Common myeloid progenitor, CD34-positive (primary cell): ENCODE data around the gene RNASET2.
A peak's percentile ranks its signal among the peaks of the same experiment; 100 is the strongest.

Experiments
- CTCF ChIA-PET: fragments of 350-600 bp; sonication (Branson Sonifier 250); formaldehyde crosslinking; loops from one replicate; lab custom pipeline; 2021; ENCODE audit warnings: antibody characterized with exemption; lab: Charles Lee
- POLR2A ChIA-PET: fragments of 350-600 bp; sonication (Branson Sonifier 250); formaldehyde crosslinking; loops from one replicate; lab custom pipeline; 2021; ENCODE audit warnings: antibody characterized with exemption; lab: Charles Lee
- DNase-seq, 3 donors: peaks; one replicate each; pipeline versions ENCODE4 v3.0.0 to v3.0.0-alpha.2; 2013
- H3K27ac ChIP-seq, 2 experiments: 1 replicate in 1 of 2; 2 replicates in 1 of 2; pipeline ENCODE4 v1.7.0; 2013; ENCODE audit warnings: inconsistent platforms in 2 of 2, low read length in 2 of 2, mild to moderate bottlenecking in 2 of 2, low read depth in 1 of 2, moderate library complexity in 1 of 2; ENCODE audit not compliant: severe bottlenecking in 2 of 2, insufficient read depth in 1 of 2, poor library complexity in 1 of 2
- H3K27me3 ChIP-seq, 5 experiments: replicated peaks in 2 of 5; 1 replicate in 3 of 5; 2 replicates in 2 of 5; pipeline versions ENCODE4 v1.6.1 to v1.7.0; 2013; ENCODE audit warnings: low read length in 4 of 5, mild to moderate bottlenecking in 2 of 5, moderate library complexity in 2 of 5, inconsistent platforms in 1 of 5; ENCODE audit not compliant: insufficient read depth in 5 of 5, control insufficient read depth in 4 of 5
- H3K36me3 ChIP-seq, 4 experiments: 1 replicate in 2 of 4; 2 replicates in 2 of 4; pipeline versions ENCODE4 v1.6.1 to v1.7.0; 2013; ENCODE audit warnings: low read length in 3 of 4, control low read depth in 1 of 4, mild to moderate bottlenecking in 1 of 4; ENCODE audit not compliant: control insufficient read depth in 4 of 4, insufficient read depth in 4 of 4
- H3K4me1 ChIP-seq, 4 experiments: 1 replicate in 3 of 4; 2 replicates in 1 of 4; pipeline versions ENCODE4 v1.6.1 to v1.7.1; 2013; ENCODE audit warnings: low read length in 3 of 4, mild to moderate bottlenecking in 3 of 4, control low read depth in 1 of 4, inconsistent platforms in 1 of 4, moderate library complexity in 1 of 4; ENCODE audit not compliant: control insufficient read depth in 4 of 4, insufficient read depth in 4 of 4; ENCODE audit errors: control extremely low read depth in 1 of 4
- H3K4me3 ChIP-seq, 7 experiments: 1 replicate in 4 of 7; 2 replicates in 3 of 7; pipeline versions ENCODE4 v1.5.1 to v1.7.0; 2013; ENCODE audit warnings: mild to moderate bottlenecking in 7 of 7, low read length in 6 of 7, moderate library complexity in 6 of 7, inconsistent platforms in 2 of 7, low read depth in 2 of 7, control low read depth in 1 of 7; ENCODE audit not compliant: insufficient read depth in 4 of 7, control insufficient read depth in 1 of 7; ENCODE audit errors: extremely low read depth in 1 of 7
- H3K9me3 ChIP-seq, 5 experiments: 1 replicate in 4 of 5; 2 replicates in 1 of 5; pipeline versions ENCODE4 v1.6.1 to v1.7.1; 2013; ENCODE audit warnings: low read length in 4 of 5, mild to moderate bottlenecking in 2 of 5, inconsistent platforms in 1 of 5, low read depth in 1 of 5, moderate library complexity in 1 of 5; ENCODE audit not compliant: control insufficient read depth in 4 of 5, insufficient read depth in 2 of 5; ENCODE audit errors: control extremely low read depth in 1 of 5
- WGBS: methylation state at CpG from one replicate; pipeline ENCODE4 v1.1.5; 2013; ENCODE audit not compliant: insufficient coverage; 5-methylcytosine and 5-hydroxymethylcytosine counted together

RNASET2 gene

DNA sequence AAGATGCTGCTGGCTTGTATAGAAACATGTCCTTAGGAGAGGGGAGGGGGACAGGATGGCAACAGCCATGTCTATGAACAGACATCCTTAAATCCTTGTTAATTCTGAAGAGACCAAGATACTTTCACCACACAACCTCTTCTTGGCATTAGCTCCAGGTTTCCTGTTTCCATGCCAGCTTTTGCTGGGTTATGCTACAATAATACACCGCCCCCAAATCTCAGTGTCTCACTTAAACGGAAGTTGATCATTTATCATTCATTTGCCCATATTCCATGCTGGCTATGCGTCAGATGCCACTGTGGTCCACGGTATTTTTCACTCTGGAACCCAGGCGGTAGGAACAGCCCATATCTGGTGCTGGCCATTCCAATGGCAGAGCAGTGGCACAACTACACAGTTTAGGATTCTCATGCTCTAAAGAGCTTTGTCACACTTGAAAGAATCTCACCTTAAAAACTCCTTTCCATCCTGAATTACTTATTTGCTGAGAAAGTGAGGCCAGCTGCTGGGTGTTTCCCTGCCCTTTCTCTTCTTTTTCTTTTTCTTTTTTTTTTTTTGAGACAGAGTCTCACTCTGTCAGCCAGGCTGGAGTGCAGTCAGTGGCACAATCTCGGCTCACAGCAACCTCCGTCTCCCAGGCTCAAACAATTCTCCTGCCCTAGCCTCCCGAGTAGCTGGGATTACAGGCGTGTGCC, 3.7 kb upstream of the RNASET2 start:
- Histone ChIP-seq H3K27ac (no peak overlapping the region), H3K4me3 (no peak overlapping the region), H3K36me3 (no peaks in the 10 kb centered on the region)

GRCh38 chr6:166958926-166959861, 2.8 kb upstream of the RNASET2 start:
- peak; percentile 73 to 92 (median 85) for DNase-seq
- Histone ChIP-seq H3K4me1 (peaks cover 20 to 44% (median 41%) of the 10 kb centered on the region in 4 experiments), H3K36me3 (no peaks in the 10 kb centered on the region), H3K4me3 (peak overlapping the region in 4 of 7 experiments; percentile 3 to 53 (median 41)), H3K27ac (peak overlapping the region; percentile 20 to 65), H3K9me3 (no peaks in the 10 kb centered on the region), H3K27me3 (peaks cover 0 to 25% (median 0%) of the 10 kb centered on the region in 5 experiments)
- ChIA-PET CTCF (interaction anchor here (0.7 to 2.4 kb wide), 8 partner anchors 10 to 183 kb away, joined by 3 to 14 read pairs (median 4); no protein-coding TSS in a partner anchor), POLR2A (interaction anchor here (0.7 kb wide), 2 partner anchors 10 to 17 kb away, joined by 3 read pairs; no protein-coding TSS in a partner anchor)
- 58% methylated on average over 6 of the region's 13 CpGs for WGBS

More for the DNA sequence above, 3.7 kb upstream of the RNASET2 start:
- CTCF ChIA-PET, result interaction anchor here (0.7 to 2.4 kb wide), 10 partner anchors 9 to 182 kb away, joined by 3 to 14 read pairs (median 4); no protein-coding TSS in a partner anchor
- peak in 2 of 3 donors; percentile 31 to 70 for DNase-seq
- WGBS, result 60% methylated on average over 9 of the region's 9 CpGs
- Histone ChIP-seq H3K4me1 (peaks cover 18 to 42% (median 37%) of the 10 kb centered on the region in 4 experiments), H3K9me3 (peaks cover 0 to 3% (median 0%) of the 10 kb centered on the region in 5 experiments), H3K27me3 (peaks cover 0 to 26% (median 0%) of the 10 kb centered on the region in 5 experiments)
- POLR2A ChIA-PET, result interaction anchor here (0.7 kb wide), 2 partner anchors 9 to 17 kb away, joined by 3 read pairs; no protein-coding TSS in a partner anchor

GRCh38 chr6:166957805-166958076, 1.4 kb upstream of the RNASET2 start:
- H3K27ac ChIP-seq, result no peak overlapping the region

GRCh38 chr6:166957087-166957804, 896 bp upstream of the RNASET2 start:
- Histone ChIP-seq H3K27ac (peak overlapping the region in 1 of 2 experiments; percentile 73), H3K36me3 (peaks cover 0 to 9% (median 4%) of the 10 kb centered on the region in 4 experiments), H3K4me3 (peak overlapping the region; percentile 37 to 91 (median 80)), H3K9me3 (no peaks in the 10 kb centered on the region), H3K4me1 (peaks cover 24 to 49% (median 43%) of the 10 kb centered on the region in 4 experiments), H3K27me3 (peaks cover 0 to 29% (median 0%) of the 10 kb centered on the region in 5 experiments)
- WGBS, result 0% methylated on average over 14 of the region's 26 CpGs
- peak in 1 of 3 donors; percentile 37 for DNase-seq
- POLR2A ChIA-PET, result no interaction called here
- CTCF ChIA-PET, result interaction anchor here (1.0 to 9.9 kb wide), 4 partner anchors 11 to 31 kb away, joined by 3 to 86 read pairs (median 4); no protein-coding TSS in a partner anchor

More at GRCh38 chr6:166957805-166958076, 1.4 kb upstream of the RNASET2 start:
- Histone ChIP-seq H3K36me3 (peaks cover 0 to 5% (median 2%) of the 10 kb centered on the region in 4 experiments), H3K4me1 (peaks cover 24 to 46% (median 43%) of the 10 kb centered on the region in 4 experiments), H3K9me3 (no peaks in the 10 kb centered on the region), H3K27me3 (peaks cover 0 to 26% (median 0%) of the 10 kb centered on the region in 5 experiments), H3K4me3 (peak overlapping the region in 2 of 7 experiments; percentile 87 to 91)
- no peak for DNase-seq
- WGBS, result 96% methylated on average over 5 of the region's 5 CpGs
- CTCF ChIA-PET, result interaction anchor here (0.7 to 9.9 kb wide), 2 partner anchors 31 to 137 kb away, joined by 3 to 86 read pairs; no protein-coding TSS in a partner anchor
- POLR2A ChIA-PET, result no interaction called here

DNA sequence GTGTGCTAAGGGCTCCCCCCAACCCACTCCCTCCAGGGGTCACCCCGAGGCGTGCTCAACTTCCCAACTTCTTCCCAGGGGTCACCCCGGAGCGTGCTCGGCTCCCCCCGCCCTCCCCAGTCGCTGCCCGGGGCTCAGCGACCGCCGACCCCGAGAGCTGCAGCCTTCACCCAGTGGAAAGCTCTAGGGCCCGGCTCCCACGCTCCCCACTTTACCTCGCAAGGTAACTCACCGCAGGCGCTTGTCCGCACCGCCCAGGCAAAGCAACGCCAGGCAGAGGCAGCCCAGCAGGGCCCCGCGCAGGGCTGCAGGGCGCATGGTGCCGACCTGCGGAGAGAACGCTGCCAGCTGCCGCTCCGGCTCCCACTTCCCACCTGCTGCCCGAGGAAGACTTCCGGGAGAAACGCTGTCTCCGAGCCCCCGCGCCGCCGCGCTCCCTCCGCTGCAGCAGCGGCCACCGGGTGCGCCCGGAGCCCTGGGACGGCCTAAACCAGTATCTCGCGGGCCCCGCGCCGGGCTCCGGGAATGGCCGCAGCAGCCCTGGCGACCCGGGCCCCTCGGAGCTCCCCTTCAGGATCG, 396 bp downstream of the RNASET2 start:
- Histone ChIP-seq H3K4me3 (peak overlapping the region; percentile 72 to 91 (median 84)), H3K9me3 (no peaks in the 10 kb centered on the region), H3K4me1 (peaks cover 24 to 49% (median 43%) of the 10 kb centered on the region in 4 experiments), H3K27ac (peak overlapping the region; percentile 50 to 81), H3K27me3 (peaks cover 0 to 31% (median 0%) of the 10 kb centered on the region in 5 experiments), H3K36me3 (peaks cover 0 to 19% (median 6%) of the 10 kb centered on the region in 4 experiments)
- peak in 1 of 3 donors; percentile 22 for DNase-seq
- WGBS, result 0% methylated on average over 53 of the region's 54 CpGs
- POLR2A ChIA-PET, result interaction anchor here (0.9 kb wide), 1 partner anchor 33 kb away, joined by 5 read pairs; no protein-coding TSS in a partner anchor
- CTCF ChIA-PET, result interaction anchor here (0.6 to 9.9 kb wide), 6 partner anchors 12 to 171 kb away, joined by 3 to 86 read pairs (median 4); no protein-coding TSS in a partner anchor
